Measurements from ENCODE around the gene ADAMTS20. TPM values are rescaled to one million over a fixed set of nuclear protein-coding genes. Genes with fewer than 3 reads are reported as not detected.

Gene ADAMTS20
- total and polyA plus RNA-seq, 10 of the 15 experiments (the other 5 are each of a cell fraction or from before 2014, with no cell fraction given) = 0.33 TPM; not detected in 9

DNA sequence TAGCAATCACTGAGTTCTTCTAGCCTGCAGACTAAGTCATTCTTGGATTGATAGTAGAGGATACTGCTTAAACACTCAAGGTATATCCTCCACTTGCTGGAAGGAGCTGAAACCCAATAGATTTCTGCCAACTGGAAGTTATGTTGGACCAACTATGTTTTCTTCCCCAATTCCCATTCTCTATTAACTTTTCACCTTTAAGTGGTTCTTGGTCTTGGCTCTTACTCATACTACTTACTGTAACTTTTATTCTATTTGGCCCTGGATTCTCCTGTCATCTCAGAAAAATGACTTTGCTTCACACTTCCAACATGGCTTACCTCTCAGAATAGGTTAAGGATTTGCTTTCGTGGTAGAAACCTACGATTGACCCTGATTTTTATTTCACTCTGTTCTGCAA lies 244.9 kb downstream of the ADAMTS20 start:
- H2AFZ ChIP-seq (ENCODE audit: control insufficient read depth, low read depth, low read length) = no peak overlapping the region
- H3K27me3 ChIP-seq (replicated peaks in 1 of 2; ENCODE audit: control insufficient read depth in 2 of 2, insufficient read depth in 2 of 2, low read length in 1 of 2) = no peaks in the 10 kb centered on the region
- in situ Hi-C loops (cut with MboI) (no loop called here), intact Hi-C loops (cut with micrococcal nuclease; ENCODE audit: unreplicated experiment) (no loop called here)
- RAD21 ChIA-PET (ENCODE audit: unreplicated experiment) = no interaction called here
- no peak for FAIRE-seq
- H3K36me3 ChIP-seq (ENCODE audit: control insufficient read depth in 2 of 2, insufficient read depth in 2 of 2, low read length in 1 of 2) = no peaks in the 10 kb centered on the region
- no TSS peak for BruUV-seq (replicated peaks)
- CTCF ChIA-PET = no interaction called here
- no peaks in the 10 kb centered on the region for H4K20me1 ChIP-seq (ENCODE audit: control insufficient read depth, insufficient read depth)
- POLR2A ChIA-PET = no interaction called here
- no peak overlapping the region for H3K4me2 ChIP-seq (ENCODE audit: control insufficient read depth, insufficient read depth)
- no peaks in the 10 kb centered on the region for H3K4me1 ChIP-seq (ENCODE audit: control insufficient read depth, insufficient read depth, low read length)
- no peak overlapping the region for H3K9ac ChIP-seq (ENCODE audit: control insufficient read depth, insufficient read depth, low read length)
- 3% methylated on average over 2 of the region's 2 CpGs for WGBS (ENCODE audit: insufficient coverage, insufficient replicate concordance, low lambda C conversion rate, missing lambda C conversion rate)
- SMC1A ChIA-PET (ENCODE audit: uncharacterized antibody, unreplicated experiment) = no interaction called here
- no peak overlapping the region for H3K4me3 ChIP-seq
- no peak overlapping the region for H3K27ac ChIP-seq (ENCODE audit: control insufficient read depth, insufficient read depth)
- no peaks in the 10 kb centered on the region for H3K79me2 ChIP-seq (ENCODE audit: control insufficient read depth, insufficient read depth, low read length)
- H3K9me3 ChIP-seq (replicated peaks; ENCODE audit: control insufficient read depth, insufficient read depth, low read length) = no peaks in the 10 kb centered on the region
- TF ChIP-seq TCF7 (IDR thresholded peaks at IDR 0.05; ENCODE audit: borderline replicate concordance) (no peak), TARDBP (IDR thresholded peaks at IDR 0.05; ENCODE audit: borderline replicate concordance) (no peak), HDAC2 (IDR thresholded peaks at IDR 0.05) (no peak), CUX1 (IDR thresholded peaks at IDR 0.05; ENCODE audit: insufficient replicate concordance, low read depth, low read length) (no peak), JUNB (IDR thresholded peaks at IDR 0.05) (no peak), CREM (IDR thresholded peaks at IDR 0.05; ENCODE audit: low read depth) (no peak), RFX5 (IDR thresholded peaks at IDR 0.05; ENCODE audit: low read depth, low read length) (no peak), EP300 (IDR thresholded peaks at IDR 0.05; ENCODE audit: borderline replicate concordance in 1 of 2, control insufficient read depth in 1 of 2, low read depth in 2 of 2, low read length in 2 of 2) (no peak), ASH2L (IDR thresholded peaks at IDR 0.05; ENCODE audit: borderline replicate concordance, low read depth) (no peak), ZBED1 (IDR thresholded peaks at IDR 0.05; ENCODE audit: borderline replicate concordance) (no peak), LARP7 (IDR thresholded peaks at IDR 0.05) (no peak)
- TF ChIP-seq, protein P1, sequence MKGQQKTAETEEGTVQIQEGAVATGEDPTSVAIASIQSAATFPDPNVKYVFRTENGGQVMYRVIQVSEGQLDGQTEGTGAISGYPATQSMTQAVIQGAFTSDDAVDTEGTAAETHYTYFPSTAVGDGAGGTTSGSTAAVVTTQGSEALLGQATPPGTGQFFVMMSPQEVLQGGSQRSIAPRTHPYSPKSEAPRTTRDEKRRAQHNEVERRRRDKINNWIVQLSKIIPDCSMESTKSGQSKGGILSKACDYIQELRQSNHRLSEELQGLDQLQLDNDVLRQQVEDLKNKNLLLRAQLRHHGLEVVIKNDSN (IDR thresholded peaks at IDR 0.05; ENCODE audit: borderline replicate concordance, extremely low read length, insufficient read depth, low read depth, low read length) = no peak
- no peak for DNase-seq (ENCODE audit: low read depth, low spot score)
- ATAC-seq = no peak

Data from GM12878 (cell line).